Measurements from ENCODE around the gene ELF1. TPM values are rescaled to one million over a fixed set of nuclear protein-coding genes. Genes with fewer than 3 reads are reported as not detected.

ELF1 gene
- total and polyA plus RNA-seq, 2 experiments from 2014 or later = 7.0 to 12.7 TPM

DNA sequence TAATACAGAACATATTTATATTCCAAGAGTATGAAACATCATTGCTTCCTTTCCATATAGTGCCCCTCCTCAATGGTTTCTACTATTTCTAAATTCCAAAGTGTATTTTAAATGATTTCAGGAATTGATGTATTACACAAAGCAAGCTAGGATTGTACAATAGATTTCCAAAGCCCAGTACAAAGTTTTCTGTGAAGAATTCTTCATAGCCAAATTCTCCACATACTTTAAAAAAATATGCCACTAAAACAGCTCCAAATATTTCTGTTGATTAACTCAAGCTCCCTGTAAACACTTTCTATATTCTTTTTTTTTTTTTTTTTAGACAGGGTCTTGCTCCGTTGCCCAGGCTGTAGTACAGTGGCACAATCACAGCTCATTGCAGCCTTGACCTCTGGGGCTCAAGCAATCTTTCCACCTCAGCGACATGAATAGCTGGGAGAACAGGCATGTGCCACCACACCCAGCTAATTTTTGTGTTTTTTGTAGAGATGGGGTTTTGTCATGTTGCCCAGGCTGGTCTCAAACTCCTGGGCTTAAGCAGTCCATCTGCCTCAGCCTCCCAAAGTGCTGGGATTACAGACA is 50.6 kb downstream of the ELF1 start:
- Histone ChIP-seq H3K4me1 (ENCODE audit: insufficient read depth) (no peaks in the 10 kb centered on the region), H3K9me2 (ENCODE audit: insufficient read depth) (no peaks in the 10 kb centered on the region), H4K20me1 (replicated peaks; ENCODE audit: insufficient read depth) (no peaks in the 10 kb centered on the region), H3K79me2 (replicated peaks; ENCODE audit: insufficient read depth) (no peaks in the 10 kb centered on the region; the same call in 1 of the 2 replicates), H3K27ac (ENCODE audit: low read depth) (no peak overlapping the region), H3K27me3 (ENCODE audit: insufficient read depth) (no peaks in the 10 kb centered on the region), H3F3A (replicated peaks; ENCODE audit: low read depth) (no peaks in the 10 kb centered on the region), H3K36me3 (ENCODE audit: insufficient read depth) (no peaks in the 10 kb centered on the region), H2AFZ (no peak overlapping the region), H3K4me2 (no peak overlapping the region), H3K4me3 (no peak overlapping the region)
- DNase-seq (ENCODE audit: low spot score) (no peak), ATAC-seq (no peak)
- Mint-ChIP-seq H3K9me3 (no peaks in the 10 kb centered on the region), H3K27me3 (ENCODE audit: insufficient read depth, low read depth, poor library complexity) (no peaks in the 10 kb centered on the region), H3K27ac (no peak overlapping the region), H3K4me1 (no peaks in the 10 kb centered on the region), H3K36me3 (ENCODE audit: low read depth) (no peaks in the 10 kb centered on the region), H3K4me3 (no peak overlapping the region)
- TF ChIP-seq STAT1 (IDR thresholded peaks at IDR 0.05; ENCODE audit: unreplicated experiment) (no peak), ZNF331 (CRISPR knock-in tag; IDR thresholded peaks at IDR 0.05; ENCODE audit: low read depth) (no peak), ZNF114 (CRISPR knock-in tag; IDR thresholded peaks at IDR 0.05) (no peak), CREB1 (CRISPR knock-in tag; IDR thresholded peaks at IDR 0.05; ENCODE audit: low read depth) (no peak), NANOG (IDR thresholded peaks at IDR 0.05; ENCODE audit: borderline replicate concordance) (no peak), EZH2 (IDR thresholded peaks at IDR 0.05; ENCODE audit: low read depth, unreplicated experiment) (no peak)
- TF ChIP-seq, protein P1, sequence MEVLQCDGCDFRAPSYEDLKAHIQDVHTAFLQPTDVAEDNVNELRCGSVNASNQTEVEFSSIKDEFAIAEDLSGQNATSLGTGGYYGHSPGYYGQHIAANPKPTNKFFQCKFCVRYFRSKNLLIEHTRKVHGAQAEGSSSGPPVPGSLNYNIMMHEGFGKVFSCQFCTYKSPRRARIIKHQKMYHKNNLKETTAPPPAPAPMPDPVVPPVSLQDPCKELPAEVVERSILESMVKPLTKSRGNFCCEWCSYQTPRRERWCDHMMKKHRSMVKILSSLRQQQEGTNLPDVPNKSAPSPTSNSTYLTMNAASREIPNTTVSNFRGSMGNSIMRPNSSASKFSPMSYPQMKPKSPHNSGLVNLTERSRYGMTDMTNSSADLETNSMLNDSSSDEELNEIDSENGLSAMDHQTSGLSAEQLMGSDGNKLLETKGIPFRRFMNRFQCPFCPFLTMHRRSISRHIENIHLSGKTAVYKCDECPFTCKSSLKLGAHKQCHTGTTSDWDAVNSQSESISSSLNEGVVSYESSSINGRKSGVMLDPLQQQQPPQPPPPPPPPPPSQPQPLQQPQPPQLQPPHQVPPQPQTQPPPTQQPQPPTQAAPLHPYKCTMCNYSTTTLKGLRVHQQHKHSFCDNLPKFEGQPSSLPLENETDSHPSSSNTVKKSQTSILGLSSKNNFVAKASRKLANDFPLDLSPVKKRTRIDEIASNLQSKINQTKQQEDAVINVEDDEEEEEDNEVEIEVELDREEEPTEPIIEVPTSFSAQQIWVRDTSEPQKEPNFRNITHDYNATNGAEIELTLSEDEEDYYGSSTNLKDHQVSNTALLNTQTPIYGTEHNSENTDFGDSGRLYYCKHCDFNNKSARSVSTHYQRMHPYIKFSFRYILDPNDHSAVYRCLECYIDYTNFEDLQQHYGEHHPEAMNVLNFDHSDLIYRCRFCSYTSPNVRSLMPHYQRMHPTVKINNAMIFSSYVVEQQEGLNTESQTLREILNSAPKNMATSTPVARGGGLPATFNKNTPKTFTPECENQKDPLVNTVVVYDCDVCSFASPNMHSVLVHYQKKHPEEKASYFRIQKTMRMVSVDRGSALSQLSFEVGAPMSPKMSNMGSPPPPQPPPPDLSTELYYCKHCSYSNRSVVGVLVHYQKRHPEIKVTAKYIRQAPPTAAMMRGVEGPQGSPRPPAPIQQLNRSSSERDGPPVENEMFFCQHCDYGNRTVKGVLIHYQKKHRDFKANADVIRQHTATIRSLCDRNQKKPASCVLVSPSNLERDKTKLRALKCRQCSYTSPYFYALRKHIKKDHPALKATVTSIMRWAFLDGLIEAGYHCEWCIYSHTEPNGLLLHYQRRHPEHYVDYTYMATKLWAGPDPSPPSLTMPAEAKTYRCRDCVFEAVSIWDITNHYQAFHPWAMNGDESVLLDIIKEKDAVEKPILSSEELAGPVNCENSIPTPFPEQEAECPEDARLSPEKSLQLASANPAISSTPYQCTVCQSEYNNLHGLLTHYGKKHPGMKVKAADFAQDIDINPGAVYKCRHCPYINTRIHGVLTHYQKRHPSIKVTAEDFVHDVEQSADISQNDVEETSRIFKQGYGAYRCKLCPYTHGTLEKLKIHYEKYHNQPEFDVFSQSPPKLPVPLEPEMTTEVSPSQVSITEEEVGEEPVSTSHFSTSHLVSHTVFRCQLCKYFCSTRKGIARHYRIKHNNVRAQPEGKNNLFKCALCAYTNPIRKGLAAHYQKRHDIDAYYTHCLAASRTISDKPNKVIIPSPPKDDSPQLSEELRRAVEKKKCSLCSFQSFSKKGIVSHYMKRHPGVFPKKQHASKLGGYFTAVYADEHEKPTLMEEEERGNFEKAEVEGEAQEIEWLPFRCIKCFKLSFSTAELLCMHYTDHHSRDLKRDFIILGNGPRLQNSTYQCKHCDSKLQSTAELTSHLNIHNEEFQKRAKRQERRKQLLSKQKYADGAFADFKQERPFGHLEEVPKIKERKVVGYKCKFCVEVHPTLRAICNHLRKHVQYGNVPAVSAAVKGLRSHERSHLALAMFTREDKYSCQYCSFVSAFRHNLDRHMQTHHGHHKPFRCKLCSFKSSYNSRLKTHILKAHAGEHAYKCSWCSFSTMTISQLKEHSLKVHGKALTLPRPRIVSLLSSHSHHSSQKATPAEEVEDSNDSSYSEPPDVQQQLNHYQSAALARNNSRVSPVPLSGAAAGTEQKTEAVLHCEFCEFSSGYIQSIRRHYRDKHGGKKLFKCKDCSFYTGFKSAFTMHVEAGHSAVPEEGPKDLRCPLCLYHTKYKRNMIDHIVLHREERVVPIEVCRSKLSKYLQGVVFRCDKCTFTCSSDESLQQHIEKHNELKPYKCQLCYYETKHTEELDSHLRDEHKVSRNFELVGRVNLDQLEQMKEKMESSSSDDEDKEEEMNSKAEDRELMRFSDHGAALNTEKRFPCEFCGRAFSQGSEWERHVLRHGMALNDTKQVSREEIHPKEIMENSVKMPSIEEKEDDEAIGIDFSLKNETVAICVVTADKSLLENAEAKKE (CRISPR knock-in tag; IDR thresholded peaks at IDR 0.05) = no peak
- TF ChIP-seq, protein P2, sequence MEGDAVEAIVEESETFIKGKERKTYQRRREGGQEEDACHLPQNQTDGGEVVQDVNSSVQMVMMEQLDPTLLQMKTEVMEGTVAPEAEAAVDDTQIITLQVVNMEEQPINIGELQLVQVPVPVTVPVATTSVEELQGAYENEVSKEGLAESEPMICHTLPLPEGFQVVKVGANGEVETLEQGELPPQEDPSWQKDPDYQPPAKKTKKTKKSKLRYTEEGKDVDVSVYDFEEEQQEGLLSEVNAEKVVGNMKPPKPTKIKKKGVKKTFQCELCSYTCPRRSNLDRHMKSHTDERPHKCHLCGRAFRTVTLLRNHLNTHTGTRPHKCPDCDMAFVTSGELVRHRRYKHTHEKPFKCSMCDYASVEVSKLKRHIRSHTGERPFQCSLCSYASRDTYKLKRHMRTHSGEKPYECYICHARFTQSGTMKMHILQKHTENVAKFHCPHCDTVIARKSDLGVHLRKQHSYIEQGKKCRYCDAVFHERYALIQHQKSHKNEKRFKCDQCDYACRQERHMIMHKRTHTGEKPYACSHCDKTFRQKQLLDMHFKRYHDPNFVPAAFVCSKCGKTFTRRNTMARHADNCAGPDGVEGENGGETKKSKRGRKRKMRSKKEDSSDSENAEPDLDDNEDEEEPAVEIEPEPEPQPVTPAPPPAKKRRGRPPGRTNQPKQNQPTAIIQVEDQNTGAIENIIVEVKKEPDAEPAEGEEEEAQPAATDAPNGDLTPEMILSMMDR (conservative IDR thresholded peaks at IDR 0.05; ENCODE audit: low read depth in 2 of 2) = no peak
